ENCODE data around the gene NDUFAF8.

The NDUFAF8 gene

GRCh38 chr17:81241203-81241602, 2.1 kb downstream of the NDUFAF8 start:
- DNase-seq, result no peak

GRCh38 chr17:81241648-81242420, 2.7 kb downstream of the NDUFAF8 start:
- peak; percentile 66 for DNase-seq

- DNase-seq, result no peak
These were observed 3.6 kb downstream of the NDUFAF8 start for GRCh38 chr17:81242421-81243332.

GRCh38 chr17:81243333-81243664, 4.2 kb downstream of the NDUFAF8 start:
- DNase-seq, result no peak

GRCh38 chr17:81244358-81245023, 5.4 kb downstream of the NDUFAF8 start:
- no peak for DNase-seq

GRCh38 chr17:81245024-81245664, 6.0 kb downstream of the NDUFAF8 start:
- DNase-seq, result no peak

GRCh38 chr17:81245665-81246342, 6.7 kb downstream of the NDUFAF8 start:
- DNase-seq, result no peak

GRCh38 chr17:81246343-81246670, 7.2 kb downstream of the NDUFAF8 start:
- DNase-seq, result no peak

GRCh38 chr17:81246679-81247338, 7.7 kb downstream of the NDUFAF8 start:
- no peak for DNase-seq

GRCh38 chr17:81247339-81247990, 8.3 kb downstream of the NDUFAF8 start:
- DNase-seq, result no peak

- no peak for DNase-seq
These were observed 9.5 kb downstream of the NDUFAF8 start for GRCh38 chr17:81248649-81249048.

- no peak for DNase-seq
These were observed 10.3 kb downstream of the NDUFAF8 start for GRCh38 chr17:81249223-81250040.

GRCh38 chr17:81250286-81251093, 11.4 kb downstream of the NDUFAF8 start:
- no peak for DNase-seq

GRCh38 chr17:81251094-81251708, 12.1 kb downstream of the NDUFAF8 start:
- no peak for DNase-seq

- no peak for DNase-seq
These were observed 12.7 kb downstream of the NDUFAF8 start for GRCh38 chr17:81251709-81252301.

- no peak for DNase-seq
These were observed 13.3 kb downstream of the NDUFAF8 start for GRCh38 chr17:81252326-81252986.

- no peak for DNase-seq
These were observed 13.8 kb downstream of the NDUFAF8 start for GRCh38 chr17:81252987-81253329.
